Ishikawa (cell line): ENCODE data around the gene CENPL.

ENCODE experiments used
- CEBPB ChIP-seq: IDR thresholded peaks from 2 replicates; pipeline ENCODE4 v1.6.1; 2012
- CREB1 ChIP-seq: IDR thresholded peaks from 2 replicates; pipeline ENCODE4 v1.6.1; 2012; ENCODE audit warnings: low read depth
- EGR1 ChIP-seq: IDR thresholded peaks from 2 replicates; pipeline ENCODE4 v1.6.1; 2012
- EP300 ChIP-seq: IDR thresholded peaks from 2 replicates; pipeline ENCODE4 v1.6.1; 2012; ENCODE audit warnings: borderline replicate concordance
- FOXM1 ChIP-seq: IDR thresholded peaks from 2 replicates; pipeline ENCODE4 v1.6.1; 2012; ENCODE audit warnings: low read depth, borderline replicate concordance
- NFIC ChIP-seq: IDR thresholded peaks from 2 replicates; pipeline ENCODE4 v1.6.1; 2012
- RAD21 ChIP-seq: IDR thresholded peaks from 2 replicates; pipeline ENCODE4 v1.6.1; 2012; ENCODE audit warnings: low read depth
- REST ChIP-seq: IDR thresholded peaks from 2 replicates; pipeline ENCODE4 v1.6.1; 2012; ENCODE audit warnings: low read depth, mild to moderate bottlenecking
- TAF1 ChIP-seq: IDR thresholded peaks from 2 replicates; pipeline ENCODE4 v1.6.1; 2012; ENCODE audit warnings: low read depth, mild to moderate bottlenecking
- TCF12 ChIP-seq: IDR thresholded peaks from 2 replicates; pipeline ENCODE4 v1.6.1; 2012; ENCODE audit warnings: low read depth
- TEAD4 ChIP-seq: IDR thresholded peaks from 2 replicates; pipeline ENCODE4 v1.6.1; 2012
- YY1 ChIP-seq: IDR thresholded peaks from 2 replicates; pipeline ENCODE4 v1.6.1; 2012; ENCODE audit warnings: low read depth
- ZBTB7A ChIP-seq: IDR thresholded peaks from 2 replicates; pipeline ENCODE4 v1.6.1; 2012; ENCODE audit warnings: low read depth
- TF ChIP-seq, protein P1 (sequence below): IDR thresholded peaks from 2 replicates; pipeline ENCODE4 v1.6.1; 2012

DNA sequence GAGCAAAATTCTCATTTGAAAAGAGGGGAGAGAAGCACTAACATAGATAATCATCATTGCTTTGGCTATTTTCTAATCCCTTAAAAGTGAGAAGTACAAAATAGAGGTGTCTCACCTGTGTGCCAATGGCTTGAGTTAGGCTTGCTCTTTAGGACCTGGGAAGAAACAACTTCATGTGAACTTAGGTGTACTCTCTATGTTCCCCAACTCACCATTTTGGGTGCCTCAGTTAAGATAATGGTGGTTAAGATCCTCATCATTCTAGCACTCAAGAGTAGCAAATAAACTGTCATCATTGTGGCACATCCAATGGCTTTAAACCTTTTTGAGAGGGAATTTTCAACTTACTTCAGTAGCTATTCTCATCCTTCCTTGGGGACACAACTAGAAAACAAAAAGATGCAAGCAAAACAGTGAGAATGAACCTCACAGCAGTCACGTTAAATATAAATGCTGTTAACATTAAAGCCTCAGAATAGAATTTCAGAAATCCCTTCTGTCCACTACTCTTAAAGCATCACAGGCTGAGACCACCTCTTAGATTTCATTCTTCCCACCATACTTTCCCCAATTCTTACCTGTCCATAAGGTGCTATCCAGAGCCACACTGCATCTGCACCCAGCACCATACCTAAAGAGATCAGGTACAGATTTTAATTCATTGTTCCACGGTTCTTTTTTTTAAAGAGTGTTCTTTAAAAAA is 41.9 kb upstream of the CENPL start:
- TF ChIP-seq RAD21: no peak
- TF ChIP-seq TAF1: no peak
- no peak for TF ChIP-seq YY1
- no peak for TF ChIP-seq EGR1
- TF ChIP-seq EP300: no peak
- TF ChIP-seq, protein P1, sequence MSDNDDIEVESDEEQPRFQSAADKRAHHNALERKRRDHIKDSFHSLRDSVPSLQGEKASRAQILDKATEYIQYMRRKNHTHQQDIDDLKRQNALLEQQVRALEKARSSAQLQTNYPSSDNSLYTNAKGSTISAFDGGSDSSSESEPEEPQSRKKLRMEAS: no peak
- TF ChIP-seq TEAD4: no peak
- TF ChIP-seq TCF12: no peak
- TF ChIP-seq CREB1: no peak
- TF ChIP-seq REST: no peak
- no peak for TF ChIP-seq CEBPB
- TF ChIP-seq NFIC: no peak
- no peak for TF ChIP-seq FOXM1
- TF ChIP-seq ZBTB7A: no peak
